ENCODE data around the gene LPAR6.

Gene LPAR6

DNA sequence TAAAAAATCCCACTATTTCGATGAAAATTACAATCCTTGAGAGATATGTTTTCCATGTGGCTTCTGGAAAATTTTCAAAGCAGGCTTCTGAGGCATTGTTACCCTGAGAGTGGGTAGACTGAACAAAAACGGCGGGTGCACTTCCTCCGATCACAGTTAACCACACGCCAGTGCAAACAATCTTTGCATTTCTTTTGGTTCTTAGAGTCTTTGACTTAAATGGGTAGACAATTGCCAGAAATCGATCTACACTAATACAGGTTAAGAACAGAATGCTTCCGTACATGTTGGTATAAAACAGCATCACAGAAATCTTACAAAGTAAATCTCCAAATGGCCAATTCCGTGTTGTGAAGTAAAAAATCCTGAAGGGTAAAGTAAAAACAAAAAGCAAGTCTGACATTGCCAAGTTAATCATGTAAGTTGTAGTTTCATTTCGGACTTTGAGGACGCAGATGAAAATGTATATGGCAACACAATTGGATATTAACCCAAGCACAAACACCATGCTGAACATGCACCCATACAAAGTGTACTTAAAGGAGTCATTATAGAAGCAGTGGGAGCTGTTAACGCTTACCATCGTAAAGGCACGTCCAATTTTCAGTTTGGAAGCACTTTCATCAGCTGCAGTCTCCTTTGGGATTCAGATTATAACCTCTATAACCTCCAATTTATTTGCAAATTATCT, 927 bp downstream of the LPAR6 start:
- DNase-seq = no peak

- no peak for DNase-seq
Measured at GRCh38 chr13:48411147-48411794, 1.6 kb downstream of the LPAR6 start.

DNA sequence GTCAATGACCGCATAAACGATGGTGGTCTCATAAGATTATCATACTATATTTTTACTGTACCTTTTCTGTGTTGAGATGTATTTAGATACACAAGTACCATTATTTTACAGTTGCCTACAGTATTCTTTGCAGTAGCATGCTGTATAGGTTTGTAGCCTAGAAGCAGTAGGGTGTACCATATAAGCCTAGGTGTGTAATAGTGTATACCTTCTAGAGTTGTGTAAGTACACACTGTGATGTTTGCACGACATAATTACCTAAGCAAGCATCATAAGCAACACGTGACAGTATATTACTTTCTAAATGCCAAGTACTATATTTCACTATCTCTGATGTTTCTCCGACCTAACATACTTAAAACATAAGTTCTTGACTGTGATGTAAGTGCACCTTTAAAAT, 2.7 kb downstream of the LPAR6 start:
- DNase-seq = no peak

DNA sequence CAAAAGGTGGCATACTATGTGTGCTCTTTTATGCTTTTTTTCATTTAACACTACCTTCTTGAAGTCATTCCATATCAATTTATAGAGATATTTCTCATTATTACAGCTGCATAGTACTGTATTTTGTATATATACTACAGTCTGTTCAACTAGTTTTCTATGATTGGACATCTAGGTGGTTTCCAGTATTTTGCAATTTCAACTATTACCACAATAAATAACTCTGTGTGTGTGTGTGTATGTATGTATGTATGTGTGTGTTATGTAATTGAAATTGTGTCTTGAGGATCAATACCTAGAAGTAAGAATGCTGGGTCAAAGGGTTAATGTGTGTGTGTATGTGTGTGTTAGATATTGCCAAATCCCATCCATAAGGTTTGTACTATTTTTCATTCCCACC, 7.0 kb downstream of the LPAR6 start:
- no peak for DNase-seq

GRCh38 chr13:48404952-48405351, 8.0 kb downstream of the LPAR6 start:
- DNase-seq = no peak

GRCh38 chr13:48403913-48404312, 9.0 kb downstream of the LPAR6 start:
- DNase-seq = no peak

- DNase-seq = no peak
Measured at GRCh38 chr13:48403151-48403631, 9.7 kb downstream of the LPAR6 start.

GRCh38 chr13:48402325-48402932, 10.5 kb downstream of the LPAR6 start:
- no peak for DNase-seq

DNA sequence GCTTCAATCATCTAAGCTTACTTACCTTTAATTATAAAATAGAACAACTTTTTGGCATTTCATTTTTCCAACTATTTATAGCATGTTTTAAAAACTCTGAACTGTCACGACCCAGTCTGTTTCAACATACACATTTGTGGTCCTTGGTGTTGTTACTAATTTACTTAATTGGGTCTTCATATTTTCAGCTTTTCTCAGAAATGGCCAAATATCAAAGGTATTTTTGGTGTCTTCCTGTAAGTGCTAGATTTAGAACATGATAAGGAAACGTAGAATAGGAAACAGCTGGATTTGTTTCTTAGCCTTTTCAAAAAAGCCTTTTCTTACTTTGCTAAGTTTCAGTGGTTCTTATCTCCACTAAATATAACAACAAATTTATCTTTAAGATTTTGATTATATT, 11.4 kb downstream of the LPAR6 start:
- no peak for DNase-seq

GRCh38 chr13:48400850-48401291, 12.0 kb downstream of the LPAR6 start:
- no peak for DNase-seq

DNA sequence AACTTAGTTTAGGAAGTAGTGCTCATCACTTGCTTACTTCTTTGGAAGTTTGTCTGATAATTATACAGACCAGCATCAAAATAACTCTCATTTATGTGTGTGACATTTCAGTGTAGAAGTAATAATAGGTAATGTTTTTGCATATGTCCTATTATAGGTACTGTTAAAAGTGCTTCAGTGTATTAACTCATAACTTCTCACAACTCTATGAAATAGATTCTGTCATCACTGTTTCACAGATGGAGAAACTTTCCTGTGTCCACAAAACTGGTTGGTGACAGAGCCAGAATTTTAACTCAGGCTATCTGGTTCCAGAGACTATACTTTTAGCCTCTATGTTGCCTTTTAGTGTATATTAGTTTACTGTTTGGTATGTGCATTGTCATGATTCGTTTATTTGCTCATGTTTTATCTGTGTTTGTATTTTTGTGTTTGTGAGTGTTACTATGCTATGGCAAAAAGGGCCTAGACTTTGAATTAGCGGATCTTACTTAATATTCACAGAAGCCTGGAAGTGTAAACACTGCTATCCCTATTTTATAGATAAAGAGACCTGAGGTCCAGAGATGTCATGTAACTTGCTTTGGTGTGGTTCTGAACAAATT, 12.7 kb downstream of the LPAR6 start:
- no peak for DNase-seq

DNA sequence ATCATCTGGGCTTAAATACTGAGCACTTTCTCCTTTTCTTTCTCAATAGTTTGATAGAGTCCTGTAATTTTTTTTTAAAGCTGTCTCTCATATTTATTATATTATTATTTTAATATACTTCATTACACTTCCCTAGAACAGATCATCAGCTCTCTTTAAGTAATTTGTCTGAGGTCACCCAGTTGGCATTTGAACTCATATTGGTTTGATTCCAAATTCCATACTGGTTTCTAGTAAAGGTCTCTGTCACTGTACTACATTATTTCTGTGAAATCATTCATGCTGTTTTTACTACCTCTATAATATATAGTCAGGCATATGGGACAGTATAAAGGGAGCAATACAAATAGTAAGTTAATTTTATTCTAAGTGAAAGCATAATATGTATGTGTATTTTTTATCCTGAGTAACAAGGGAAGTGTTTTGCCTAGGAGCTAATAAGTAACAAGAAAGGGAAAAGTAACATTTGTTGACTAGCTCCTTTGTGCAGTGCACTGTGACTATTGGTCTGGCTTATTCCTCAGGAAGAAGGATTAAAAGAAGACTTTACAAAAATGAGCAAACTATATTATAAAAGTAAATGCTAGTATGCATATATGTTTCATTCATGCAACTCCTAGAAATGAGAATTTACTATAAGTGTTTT, 14.3 kb downstream of the LPAR6 start:
- DNase-seq = no peak

DNA sequence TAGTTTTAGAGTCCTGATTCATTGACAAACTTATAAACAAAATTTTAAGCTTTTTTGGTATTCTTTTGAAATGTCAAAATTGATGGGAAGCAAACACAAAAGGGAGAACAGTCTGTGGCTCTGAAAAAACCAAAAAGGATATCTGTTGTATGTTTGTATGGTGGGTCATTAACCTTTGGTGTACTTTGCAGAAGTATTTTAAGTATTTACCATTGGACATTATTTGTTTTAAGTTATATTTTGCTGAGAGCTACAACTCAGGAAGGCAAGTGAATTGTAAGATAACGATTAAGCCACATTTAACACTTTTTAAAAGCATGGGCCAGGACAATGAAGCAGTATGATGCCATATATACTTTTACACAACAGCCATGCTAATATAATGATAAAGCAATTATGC, 15.2 kb downstream of the LPAR6 start:
- DNase-seq = no peak

DNA sequence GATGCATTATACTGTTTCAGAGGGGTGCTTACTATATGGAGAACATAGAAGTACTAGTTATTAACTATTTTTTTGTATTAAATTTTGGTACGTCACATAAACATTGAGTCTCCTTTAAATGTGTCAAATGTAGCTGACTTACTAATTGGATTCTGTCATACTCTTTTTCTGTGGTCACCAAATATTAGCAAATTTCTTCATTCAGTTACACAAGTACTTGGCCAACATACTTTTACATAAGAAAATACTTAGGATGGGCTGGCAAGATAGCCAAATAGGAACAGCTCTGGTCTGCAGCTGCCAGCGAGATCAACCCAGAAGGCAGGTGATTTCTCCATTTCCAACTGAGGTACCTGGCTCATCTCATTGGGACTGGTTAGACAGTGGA, 19.2 kb downstream of the LPAR6 start:
- DNase-seq = no peak

DNA sequence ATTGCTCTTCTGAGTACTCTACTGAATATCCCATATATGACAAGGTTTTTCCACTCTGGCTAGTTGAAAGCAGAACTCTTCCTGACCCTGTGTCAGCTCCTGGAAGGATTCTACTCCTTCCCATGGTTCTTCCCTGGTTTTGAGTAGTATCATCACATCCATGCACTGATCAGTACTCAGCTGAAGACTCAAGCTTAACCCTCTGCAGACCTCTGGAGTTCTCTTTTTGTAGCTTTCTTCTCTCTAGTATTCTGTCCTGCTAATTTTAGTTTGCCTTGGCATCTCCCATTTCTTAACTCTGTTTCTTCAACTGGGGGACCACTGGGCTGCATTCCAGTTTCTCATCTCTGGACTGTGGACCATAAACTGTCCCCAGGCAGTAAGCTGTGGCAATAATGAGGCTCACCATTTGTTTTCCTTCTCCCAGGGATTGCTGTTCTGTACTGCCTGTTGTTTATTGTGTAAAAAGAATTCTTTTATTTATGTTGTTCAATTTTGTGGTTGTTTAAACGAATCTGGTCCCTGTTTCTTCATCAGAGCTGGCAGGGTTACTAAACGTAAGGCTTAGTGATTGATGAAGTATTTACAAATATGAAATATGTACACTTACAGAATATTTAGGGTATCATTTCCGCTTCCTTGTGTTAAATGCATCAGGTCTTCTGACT, 19.7 kb downstream of the LPAR6 start:
- DNase-seq = no peak

DNA sequence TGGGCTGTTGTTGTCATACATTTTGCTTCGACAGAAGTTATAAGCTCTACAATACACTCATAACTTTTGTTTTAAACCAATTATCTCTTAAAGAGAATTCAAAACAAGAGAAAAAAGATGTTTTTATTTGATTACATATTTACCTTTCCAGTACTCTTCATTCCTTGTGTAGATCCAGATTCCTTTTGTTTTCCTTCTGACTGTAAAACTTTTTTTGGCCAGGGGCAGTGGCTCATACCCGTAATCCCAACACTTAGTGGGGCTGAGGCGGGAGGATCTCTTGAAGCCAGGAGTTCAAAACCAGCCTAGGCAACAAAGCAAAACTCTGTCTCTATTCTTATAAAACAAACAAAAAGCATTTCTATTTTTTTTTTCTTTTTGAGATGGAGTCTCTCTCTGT, 21.7 kb downstream of the LPAR6 start:
- DNase-seq = no peak

DNA sequence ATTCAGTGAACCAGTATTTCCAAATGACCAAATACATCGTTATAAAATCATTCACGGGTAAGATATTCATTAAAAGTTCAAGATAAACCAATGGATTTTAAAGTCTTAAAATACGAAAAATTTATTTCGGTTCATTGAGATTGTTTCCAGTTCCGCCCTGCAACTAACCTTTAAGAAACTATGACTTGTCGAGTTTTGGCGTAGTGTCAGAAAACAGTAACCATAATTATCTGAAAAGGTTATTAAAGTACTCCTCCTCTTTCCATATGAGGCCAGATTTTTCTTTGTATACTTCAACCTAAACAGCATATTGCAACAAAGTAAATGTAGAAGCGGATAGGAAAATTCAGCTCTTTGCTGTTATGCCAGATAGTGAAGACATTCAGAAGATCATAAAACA, 26.1 kb downstream of the LPAR6 start:
- DNase-seq = no peak

- DNase-seq = no peak
Measured at GRCh38 chr13:48383384-48383783, 29.5 kb downstream of the LPAR6 start.

DNA sequence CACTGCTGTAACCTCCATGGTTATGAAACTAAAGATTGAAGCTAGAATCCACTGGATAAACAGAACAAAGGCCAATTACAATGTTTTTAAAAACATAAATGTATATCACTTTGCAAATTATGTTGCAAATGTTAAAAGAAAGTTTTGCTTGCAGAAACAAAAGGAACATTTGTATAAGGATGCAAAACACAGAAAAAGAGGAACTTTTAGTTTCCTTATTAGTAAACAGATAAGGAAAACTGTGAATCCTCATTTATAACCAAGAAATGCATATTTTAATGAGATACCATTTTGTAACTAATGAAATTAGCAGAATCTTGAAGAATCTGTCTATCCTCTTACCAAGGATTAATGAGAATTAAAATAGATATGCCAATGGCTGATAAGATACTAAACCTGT, 32.3 kb downstream of the LPAR6 start:
- no peak for DNase-seq

DNA sequence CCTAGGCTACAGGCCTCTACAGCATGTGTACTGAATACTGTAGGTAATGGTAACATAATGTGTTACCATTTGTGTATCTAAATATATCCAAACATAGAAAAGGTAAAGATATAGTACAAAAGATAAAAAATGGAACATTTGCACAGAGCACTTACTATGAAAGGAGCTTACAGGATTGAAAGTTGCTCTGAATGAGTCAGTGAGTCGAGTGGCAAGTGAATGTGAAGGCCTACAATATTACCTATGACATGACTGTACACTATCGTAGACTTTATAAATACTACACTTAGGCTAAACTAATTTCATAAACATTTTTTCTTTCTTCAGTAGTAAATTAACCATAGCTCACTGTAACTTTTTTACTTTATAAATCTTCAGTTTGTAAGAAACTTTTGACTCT, 35.1 kb downstream of the LPAR6 start:
- no peak for DNase-seq

DNA sequence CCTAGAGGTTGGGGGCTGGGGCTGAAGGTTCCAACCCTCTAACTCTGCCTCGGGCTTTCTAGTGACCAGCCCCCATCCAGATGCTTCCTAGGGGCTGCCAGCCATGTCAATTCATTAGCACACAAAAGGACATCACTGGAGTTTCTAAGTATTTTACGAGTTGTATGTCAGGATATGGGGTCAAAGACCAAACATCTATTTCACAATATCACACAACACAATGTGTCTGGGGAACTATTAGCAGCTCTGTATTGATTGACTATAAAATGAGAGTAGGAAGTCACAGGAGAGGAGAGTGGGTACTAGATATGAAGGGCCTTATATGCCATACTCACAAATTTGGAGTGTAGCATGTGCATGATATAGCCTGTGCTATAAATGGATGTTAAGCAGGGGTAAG, 42.1 kb downstream of the LPAR6 start:
- no peak for DNase-seq

DNA sequence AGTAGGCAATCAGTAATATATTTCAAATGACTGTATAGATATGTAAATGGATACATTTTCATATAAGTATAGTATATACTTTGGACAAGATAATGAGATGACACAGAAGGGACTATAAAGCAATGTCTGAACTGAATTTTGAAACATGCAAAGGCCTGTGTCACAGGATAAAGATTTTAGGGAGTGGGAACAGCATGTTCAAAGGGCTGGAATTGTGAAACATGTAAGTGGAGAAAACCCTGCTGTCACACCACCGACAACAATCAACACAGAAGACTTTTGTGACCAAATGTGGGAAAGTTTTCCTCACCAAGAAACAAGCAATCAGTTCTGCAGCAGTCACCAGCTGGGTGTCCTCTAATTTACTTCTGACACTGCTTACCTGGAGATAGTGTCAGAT, 42.9 kb downstream of the LPAR6 start:
- no peak for DNase-seq

Measured in COR-L47 (cell line).